Ovary (tissue), 3 donors: ENCODE measurements around the gene CBX2.

Experiments used
- POLR2A ChIP-seq: fragments of 450-650 bp; IDR thresholded peaks from one replicate; pipeline ENCODE4 v1.6.1; 2017; ENCODE audit warnings: antibody characterized with exemption, mild to moderate bottlenecking, moderate library complexity
- TF ChIP-seq, protein P1 (sequence below), 3 donors: fragments of 450-650 bp in 2 of 3; fragments of 200-600 bp in 1 of 3; IDR thresholded peaks; one replicate each; pipeline versions ENCODE4 v1.5.1 to v1.8.0; 2016 to 2022; ENCODE audit warnings: antibody characterized with exemption in 3 of 3, mild to moderate bottlenecking in 1 of 3
- donor health status: DM: no; HTN: no; CAD: no.

DNA sequence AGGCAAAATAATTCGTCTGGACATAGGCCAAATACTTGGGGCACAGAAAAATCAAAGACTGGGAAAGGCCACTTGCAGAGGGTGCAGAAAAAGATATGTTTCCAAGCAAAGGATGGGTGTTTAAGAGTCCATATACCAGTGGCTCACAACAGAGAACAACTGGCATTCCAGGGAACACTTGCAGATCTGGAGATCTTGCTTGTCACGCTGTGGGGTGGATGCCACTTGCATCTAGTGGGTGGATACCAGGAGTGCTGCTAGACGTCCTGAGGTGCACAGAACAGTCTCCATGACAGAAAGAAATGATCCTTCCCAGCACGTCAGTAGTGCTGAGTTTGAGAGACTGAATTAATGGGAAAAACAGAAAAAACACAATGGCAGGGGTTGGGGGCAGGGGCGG is 10.5 kb downstream of the CBX2 start:
- TF ChIP-seq, protein P1, sequence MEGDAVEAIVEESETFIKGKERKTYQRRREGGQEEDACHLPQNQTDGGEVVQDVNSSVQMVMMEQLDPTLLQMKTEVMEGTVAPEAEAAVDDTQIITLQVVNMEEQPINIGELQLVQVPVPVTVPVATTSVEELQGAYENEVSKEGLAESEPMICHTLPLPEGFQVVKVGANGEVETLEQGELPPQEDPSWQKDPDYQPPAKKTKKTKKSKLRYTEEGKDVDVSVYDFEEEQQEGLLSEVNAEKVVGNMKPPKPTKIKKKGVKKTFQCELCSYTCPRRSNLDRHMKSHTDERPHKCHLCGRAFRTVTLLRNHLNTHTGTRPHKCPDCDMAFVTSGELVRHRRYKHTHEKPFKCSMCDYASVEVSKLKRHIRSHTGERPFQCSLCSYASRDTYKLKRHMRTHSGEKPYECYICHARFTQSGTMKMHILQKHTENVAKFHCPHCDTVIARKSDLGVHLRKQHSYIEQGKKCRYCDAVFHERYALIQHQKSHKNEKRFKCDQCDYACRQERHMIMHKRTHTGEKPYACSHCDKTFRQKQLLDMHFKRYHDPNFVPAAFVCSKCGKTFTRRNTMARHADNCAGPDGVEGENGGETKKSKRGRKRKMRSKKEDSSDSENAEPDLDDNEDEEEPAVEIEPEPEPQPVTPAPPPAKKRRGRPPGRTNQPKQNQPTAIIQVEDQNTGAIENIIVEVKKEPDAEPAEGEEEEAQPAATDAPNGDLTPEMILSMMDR (IDR thresholded peaks at IDR 0.05), result no peak
- no peak for TF ChIP-seq POLR2A
